WTC11 (cell line): ENCODE measurements around the gene CHL1.

Experiments
- ATF2 ChIP-seq: sonication (generic); formaldehyde crosslinking; IDR thresholded peaks from 2 replicates; pipeline ENCODE4 v1.8.1; 2022; ENCODE audit warnings: low read depth, missing genetic modification reagents, borderline replicate concordance
- CTCF ChIP-seq: fragments of 200-600 bp; IDR thresholded peaks from 2 replicates; pipeline ENCODE4 v1.8.0; 2022; ENCODE audit warnings: antibody characterized with exemption
- E2F4 ChIP-seq: sonication (generic); formaldehyde crosslinking; IDR thresholded peaks from 2 replicates; pipeline ENCODE4 v1.8.1; 2022; ENCODE audit warnings: low read depth, mild to moderate bottlenecking, moderate library complexity, missing genetic modification reagents, borderline replicate concordance
- ESRRA ChIP-seq: sonication (generic); formaldehyde crosslinking; IDR thresholded peaks from 2 replicates; pipeline ENCODE4 v1.8.1; 2022; ENCODE audit warnings: mild to moderate bottlenecking, missing genetic modification reagents, borderline replicate concordance
- FOXP1 ChIP-seq: sonication (generic); formaldehyde crosslinking; IDR thresholded peaks from 2 replicates; pipeline ENCODE4 v1.8.0; 2022; ENCODE audit warnings: missing genetic modification reagents, mild to moderate bottlenecking, moderate library complexity, borderline replicate concordance
- IRF1 ChIP-seq: sonication (generic); formaldehyde crosslinking; IDR thresholded peaks from 2 replicates; pipeline ENCODE4 v1.8.0; 2023; ENCODE audit warnings: missing genetic modification reagents
- NFYB ChIP-seq: sonication (generic); formaldehyde crosslinking; conservative IDR thresholded peaks from 2 replicates; pipeline ENCODE4 v1.8.0; 2022; ENCODE audit warnings: low read depth, missing genetic modification reagents
- TCF7 ChIP-seq: sonication (generic); formaldehyde crosslinking; IDR thresholded peaks from 2 replicates; pipeline ENCODE4 v1.8.0; 2022; ENCODE audit warnings: mild to moderate bottlenecking, low read depth, missing genetic modification reagents, moderate library complexity

GRCh38 chr3:440826-441225 lies 244.3 kb downstream of the CHL1 start:
- TF ChIP-seq IRF1: no peak
- TF ChIP-seq ESRRA: no peak
- TF ChIP-seq NFYB (CRISPR knock-in tag): no peak
- TF ChIP-seq E2F4: no peak
- no peak for TF ChIP-seq FOXP1
- TF ChIP-seq TCF7 (CRISPR knock-in tag): no peak
- no peak for TF ChIP-seq ATF2 (CRISPR knock-in tag)
- no peak for TF ChIP-seq CTCF
